ENCODE results near the gene PPP4R2. TPM values are rescaled to one million over a fixed set of nuclear protein-coding genes. Genes with fewer than 3 reads are reported as not detected.

The PPP4R2 gene
- total RNA-seq, 1 donor from 2014 or later: 65.7 TPM

- H3K4me1 ChIP-seq: no peaks in the 10 kb centered on the region
- peaks cover 9% of the 10 kb centered on the region for H3K36me3 ChIP-seq
- no peak for TF ChIP-seq CTCF (IDR thresholded peaks at IDR 0.05)
- H3K9me3 ChIP-seq: no peaks in the 10 kb centered on the region
- H3K4me3 ChIP-seq: no peak overlapping the region
- no peak for DNase-seq
- intact Hi-C loops (cut with DNase I): no loop called here
- no peak for ATAC-seq
- H3K27ac ChIP-seq: no peak overlapping the region
- no peaks in the 10 kb centered on the region for H3K27me3 ChIP-seq
Measured at GRCh38 chr3:73049319-73049718, 52.7 kb downstream of the PPP4R2 start.

- no peak overlapping the region for H3K4me3 ChIP-seq
- DNase-seq: no peak
- peaks cover 9% of the 10 kb centered on the region for H3K4me1 ChIP-seq
- H3K9me3 ChIP-seq: no peaks in the 10 kb centered on the region
- no peak for TF ChIP-seq CTCF (IDR thresholded peaks at IDR 0.05)
- intact Hi-C loops (cut with DNase I): no loop called here
- H3K27me3 ChIP-seq: no peaks in the 10 kb centered on the region
- peaks cover 9% of the 10 kb centered on the region for H3K36me3 ChIP-seq
- no peak for ATAC-seq
- H3K27ac ChIP-seq: no peak overlapping the region
Measured at GRCh38 chr3:73052857-73053256, 56.2 kb downstream of the PPP4R2 start.

GRCh38 chr3:73055583-73055982 is 59.0 kb downstream of the PPP4R2 start:
- Histone ChIP-seq H3K4me3 (no peak overlapping the region), H3K9me3 (no peaks in the 10 kb centered on the region), H3K27ac (no peak overlapping the region), H3K27me3 (no peaks in the 10 kb centered on the region), H3K36me3 (peaks cover 3% of the 10 kb centered on the region), H3K4me1 (peaks cover 9% of the 10 kb centered on the region)
- no peak for TF ChIP-seq CTCF (IDR thresholded peaks at IDR 0.05)
- DNase-seq (no peak), ATAC-seq (no peak)
- intact Hi-C loops (cut with DNase I): no loop called here

GRCh38 chr3:73056014-73056844 is 59.6 kb downstream of the PPP4R2 start:
- Histone ChIP-seq H3K4me3 (no peak overlapping the region), H3K9me3 (no peaks in the 10 kb centered on the region), H3K27me3 (no peaks in the 10 kb centered on the region), H3K27ac (no peak overlapping the region), H3K4me1 (peaks cover 9% of the 10 kb centered on the region), H3K36me3 (peaks cover 3% of the 10 kb centered on the region)
- ATAC-seq: peak; percentile 61
- no peak for DNase-seq
- intact Hi-C loops (cut with DNase I): no loop called here
- TF ChIP-seq CTCF (IDR thresholded peaks at IDR 0.05): peak; percentile 56

- H3K27ac ChIP-seq: no peak overlapping the region
Measured at GRCh38 chr3:73056845-73057150, 60.2 kb downstream of the PPP4R2 start.

More at GRCh38 chr3:73056845-73057150, 60.2 kb downstream of the PPP4R2 start:
- no peak overlapping the region for H3K4me3 ChIP-seq
- intact Hi-C loops (cut with DNase I): no loop called here
- no peak for TF ChIP-seq CTCF (IDR thresholded peaks at IDR 0.05)
- no peaks in the 10 kb centered on the region for H3K27me3 ChIP-seq
- ATAC-seq: no peak
- no peak for DNase-seq
- H3K4me1 ChIP-seq: peaks cover 9% of the 10 kb centered on the region
- peaks cover 3% of the 10 kb centered on the region for H3K36me3 ChIP-seq
- H3K9me3 ChIP-seq: no peaks in the 10 kb centered on the region

All from upper lobe of right lung (tissue), 1 donor.